ENCODE results near the gene SUV39H1. TPM values are rescaled to one million over a fixed set of nuclear protein-coding genes. Genes with fewer than 3 reads are reported as not detected.
A peak's percentile ranks its signal among the peaks of the same experiment; 100 is the strongest.
"Not testable (repeated sequence)": the region's sequence is repeated elsewhere in the genome, so short reads cannot be mapped to it uniquely, and the experiment has no call there.

Gene SUV39H1
- total RNA-seq, 2 donors from 2014 or later = 7.8 to 10.6 TPM

- peak overlapping the region; percentile 38 for H3K9ac ChIP-seq (ENCODE audit: extremely low read depth, low read length, poor library complexity, severe bottlenecking)
- H3K36me3 ChIP-seq (ENCODE audit: control insufficient read depth, insufficient read depth, low read length) = no peaks in the 10 kb centered on the region
- H3K9me3 ChIP-seq (ENCODE audit: control insufficient read depth, low read length) = no peaks in the 10 kb centered on the region
- H3K27me3 ChIP-seq (ENCODE audit: control insufficient read depth, insufficient read depth, low read length, poor library complexity, severe bottlenecking) = no peaks in the 10 kb centered on the region
- peak overlapping the region; percentile 86 for H3K4me3 ChIP-seq (ENCODE audit: low read length)
- peak overlapping the region; percentile 92 for H3K27ac Mint-ChIP-seq
- 0% methylated on average over 52 of the region's 67 CpGs; no CpG with 5 or more reads in 1 of the 2 experiments for WGBS, 2 experiments (ENCODE audit: insufficient coverage in 1 of 2, insufficient read length in 1 of 2)
- H3K4me3 Mint-ChIP-seq = peak overlapping the region; percentile 78
- TF ChIP-seq, protein P1, sequence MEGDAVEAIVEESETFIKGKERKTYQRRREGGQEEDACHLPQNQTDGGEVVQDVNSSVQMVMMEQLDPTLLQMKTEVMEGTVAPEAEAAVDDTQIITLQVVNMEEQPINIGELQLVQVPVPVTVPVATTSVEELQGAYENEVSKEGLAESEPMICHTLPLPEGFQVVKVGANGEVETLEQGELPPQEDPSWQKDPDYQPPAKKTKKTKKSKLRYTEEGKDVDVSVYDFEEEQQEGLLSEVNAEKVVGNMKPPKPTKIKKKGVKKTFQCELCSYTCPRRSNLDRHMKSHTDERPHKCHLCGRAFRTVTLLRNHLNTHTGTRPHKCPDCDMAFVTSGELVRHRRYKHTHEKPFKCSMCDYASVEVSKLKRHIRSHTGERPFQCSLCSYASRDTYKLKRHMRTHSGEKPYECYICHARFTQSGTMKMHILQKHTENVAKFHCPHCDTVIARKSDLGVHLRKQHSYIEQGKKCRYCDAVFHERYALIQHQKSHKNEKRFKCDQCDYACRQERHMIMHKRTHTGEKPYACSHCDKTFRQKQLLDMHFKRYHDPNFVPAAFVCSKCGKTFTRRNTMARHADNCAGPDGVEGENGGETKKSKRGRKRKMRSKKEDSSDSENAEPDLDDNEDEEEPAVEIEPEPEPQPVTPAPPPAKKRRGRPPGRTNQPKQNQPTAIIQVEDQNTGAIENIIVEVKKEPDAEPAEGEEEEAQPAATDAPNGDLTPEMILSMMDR (conservative IDR thresholded peaks at IDR 0.05) = no peak
- H3K4me1 ChIP-seq (ENCODE audit: control insufficient read depth, insufficient read depth, low read length) = no peaks in the 10 kb centered on the region
- peaks cover 60% of the 10 kb centered on the region for H3K9me3 Mint-ChIP-seq
- H3K27me3 Mint-ChIP-seq (ENCODE audit: insufficient read depth) = no peaks in the 10 kb centered on the region
- H3K27ac ChIP-seq (ENCODE audit: low read depth, low read length) = peak overlapping the region; percentile 32
- H3K36me3 Mint-ChIP-seq (ENCODE audit: low read depth) = no peaks in the 10 kb centered on the region
- DNase-seq = peak; percentile 96
- peaks cover 11% of the 10 kb centered on the region for H3K4me1 Mint-ChIP-seq
These were observed 20.2 kb upstream of the SUV39H1 start for GRCh38 chrX:48676106-48676892.

DNA sequence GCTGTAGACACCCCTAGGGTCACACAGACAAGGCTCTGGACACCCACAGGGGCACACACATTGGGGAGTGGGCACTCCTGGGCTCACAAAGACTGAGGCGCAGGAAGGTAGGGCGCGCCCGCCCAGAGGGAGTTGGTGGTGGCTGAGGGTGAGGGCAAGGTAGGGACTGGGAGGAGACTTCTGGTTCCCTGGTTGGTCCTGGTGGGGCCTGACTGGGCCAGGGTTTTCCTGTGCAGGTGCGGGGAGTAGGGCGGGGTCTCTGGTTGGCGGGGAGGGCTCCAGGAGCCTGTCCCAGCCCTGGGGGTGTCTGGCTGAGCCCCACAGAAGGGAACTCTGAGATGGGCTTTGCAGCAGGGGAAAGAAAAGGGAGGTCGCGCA, 19.7 kb upstream of the SUV39H1 start:
- no peaks in the 10 kb centered on the region for H3K9me3 ChIP-seq (ENCODE audit: control insufficient read depth, low read length)
- H3K9ac ChIP-seq (ENCODE audit: extremely low read depth, low read length, poor library complexity, severe bottlenecking) = peak overlapping the region; percentile 25
- no peak overlapping the region for H3K27ac ChIP-seq (ENCODE audit: low read depth, low read length)
- H3K4me3 ChIP-seq (ENCODE audit: low read length) = peak overlapping the region; percentile 78
- Mint-ChIP-seq H3K36me3 (ENCODE audit: low read depth) (no peaks in the 10 kb centered on the region), H3K9me3 (peaks cover 65% of the 10 kb centered on the region), H3K4me1 (peaks cover 11% of the 10 kb centered on the region), H3K4me3 (peak overlapping the region; percentile 78), H3K27ac (peak overlapping the region; percentile 79), H3K27me3 (ENCODE audit: insufficient read depth) (no peaks in the 10 kb centered on the region)
- peak; percentile 72 for DNase-seq
- no peaks in the 10 kb centered on the region for H3K36me3 ChIP-seq (ENCODE audit: control insufficient read depth, insufficient read depth, low read length)
- WGBS, 2 experiments (ENCODE audit: insufficient coverage in 1 of 2, insufficient read length in 1 of 2) = 11 to 20% methylated on average over 2 to 7 of the region's 9 CpGs
- no peaks in the 10 kb centered on the region for H3K27me3 ChIP-seq (ENCODE audit: control insufficient read depth, insufficient read depth, low read length, poor library complexity, severe bottlenecking)
- H3K4me1 ChIP-seq (ENCODE audit: control insufficient read depth, insufficient read depth, low read length) = no peaks in the 10 kb centered on the region
- TF ChIP-seq, protein P1 (conservative IDR thresholded peaks at IDR 0.05) = no peak

- Mint-ChIP-seq H3K9me3 (peaks cover 68% of the 10 kb centered on the region), H3K27me3 (ENCODE audit: insufficient read depth) (no peaks in the 10 kb centered on the region), H3K36me3 (ENCODE audit: low read depth) (no peaks in the 10 kb centered on the region), H3K4me1 (peaks cover 11% of the 10 kb centered on the region), H3K27ac (peak overlapping the region; percentile 79), H3K4me3 (peak overlapping the region; percentile 78)
- DNase-seq = no peak
- Histone ChIP-seq H3K4me3 (ENCODE audit: low read length) (peak overlapping the region; percentile 78), H3K36me3 (ENCODE audit: control insufficient read depth, insufficient read depth, low read length) (no peaks in the 10 kb centered on the region), H3K27ac (ENCODE audit: low read depth, low read length) (no peak overlapping the region), H3K27me3 (ENCODE audit: control insufficient read depth, insufficient read depth, low read length, poor library complexity, severe bottlenecking) (no peaks in the 10 kb centered on the region), H3K9me3 (ENCODE audit: control insufficient read depth, low read length) (no peaks in the 10 kb centered on the region), H3K9ac (ENCODE audit: extremely low read depth, low read length, poor library complexity, severe bottlenecking) (no peak overlapping the region), H3K4me1 (ENCODE audit: control insufficient read depth, insufficient read depth, low read length) (no peaks in the 10 kb centered on the region)
- WGBS, 2 experiments (ENCODE audit: insufficient coverage in 1 of 2, insufficient read length in 1 of 2) = 70 to 86% methylated on average over 2 to 9 of the region's 10 CpGs
- TF ChIP-seq, protein P1 (conservative IDR thresholded peaks at IDR 0.05) = no peak
These were observed 19.0 kb upstream of the SUV39H1 start for GRCh38 chrX:48677516-48677915.

GRCh38 chrX:48680467-48680866, 16.1 kb upstream of the SUV39H1 start:
- not testable (repeated sequence) for H3K27me3 ChIP-seq (ENCODE audit: control insufficient read depth, insufficient read depth, low read length, poor library complexity, severe bottlenecking); H3K36me3 Mint-ChIP-seq (ENCODE audit: low read depth); DNase-seq; H3K27ac ChIP-seq (ENCODE audit: low read depth, low read length); H3K36me3 ChIP-seq (ENCODE audit: control insufficient read depth, insufficient read depth, low read length); H3K4me3 ChIP-seq (ENCODE audit: low read length); H3K9me3 ChIP-seq (ENCODE audit: control insufficient read depth, low read length); H3K9ac ChIP-seq (ENCODE audit: extremely low read depth, low read length, poor library complexity, severe bottlenecking); H3K27me3 Mint-ChIP-seq (ENCODE audit: insufficient read depth); H3K4me3 Mint-ChIP-seq; H3K4me1 ChIP-seq (ENCODE audit: control insufficient read depth, insufficient read depth, low read length); H3K27ac Mint-ChIP-seq
- WGBS, 2 experiments (ENCODE audit: insufficient coverage in 1 of 2, insufficient read length in 1 of 2) = 72% methylated on average over 2 of the region's 2 CpGs; no CpG with 5 or more reads in 1 of the 2 experiments
- peaks cover 11% of the 10 kb centered on the region for H3K4me1 Mint-ChIP-seq
- H3K9me3 Mint-ChIP-seq = peaks cover 75% of the 10 kb centered on the region

DNA sequence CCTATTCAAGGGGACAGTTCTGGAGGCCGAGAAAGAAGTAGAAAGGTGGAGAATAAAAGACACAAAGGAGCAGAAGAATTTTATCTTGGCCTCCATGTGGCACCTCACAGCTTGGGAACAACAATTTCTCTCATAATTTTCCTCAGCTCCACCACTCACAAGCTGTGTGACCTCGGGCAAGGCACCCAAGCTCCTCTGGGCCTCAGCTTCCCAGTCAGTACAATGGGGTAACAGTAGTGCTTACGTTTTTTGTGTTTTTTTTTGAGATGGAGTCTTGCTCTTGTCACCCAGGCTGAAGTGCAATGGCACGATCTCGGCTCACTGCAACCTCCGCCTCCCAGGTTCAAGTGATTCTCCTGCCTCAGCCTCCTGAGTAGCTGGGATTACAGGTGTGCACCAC, 15.6 kb upstream of the SUV39H1 start:
- not testable (repeated sequence) for H3K27ac Mint-ChIP-seq; H3K36me3 ChIP-seq (ENCODE audit: control insufficient read depth, insufficient read depth, low read length); H3K4me1 ChIP-seq (ENCODE audit: control insufficient read depth, insufficient read depth, low read length); H3K4me3 Mint-ChIP-seq; H3K4me3 ChIP-seq (ENCODE audit: low read length); H3K27me3 ChIP-seq (ENCODE audit: control insufficient read depth, insufficient read depth, low read length, poor library complexity, severe bottlenecking); H3K36me3 Mint-ChIP-seq (ENCODE audit: low read depth); H3K27me3 Mint-ChIP-seq (ENCODE audit: insufficient read depth); H3K9ac ChIP-seq (ENCODE audit: extremely low read depth, low read length, poor library complexity, severe bottlenecking); H3K27ac ChIP-seq (ENCODE audit: low read depth, low read length); DNase-seq; H3K9me3 ChIP-seq (ENCODE audit: control insufficient read depth, low read length)
- peaks cover 73% of the 10 kb centered on the region for H3K9me3 Mint-ChIP-seq
- H3K4me1 Mint-ChIP-seq = peaks cover 11% of the 10 kb centered on the region
- 92% methylated on average over 6 of the region's 6 CpGs; no CpG with 5 or more reads in 1 of the 2 experiments for WGBS, 2 experiments (ENCODE audit: insufficient coverage in 1 of 2, insufficient read length in 1 of 2)
